Cardiac muscle cell (in vitro differentiated cells and primary cell): Measurements from ENCODE around the gene SLC39A11. TPM values are rescaled to one million over a fixed set of nuclear protein-coding genes. Genes with fewer than 3 reads are reported as not detected.
"Not testable (repeated sequence)": the region's sequence is repeated elsewhere in the genome, so short reads cannot be mapped to it uniquely, and the experiment has no call there.

Experiments
- DNase-seq, 2 donors: peaks; one replicate each; pipeline versions ENCODE4 v3.0.0 to v3.0.0-alpha.2; 2010 to 2017; ENCODE audit warnings: low read depth in 1 of 2, low spot score in 1 of 2
- H3K27ac ChIP-seq: fragments of 200-600 bp; sonication (generic); 2 replicates; pipeline ENCODE4 v1.5.1; 2016
- H3K27me3 ChIP-seq: fragments of 200-600 bp; sonication (generic); 2 replicates; pipeline ENCODE4 v1.6.0; 2016; ENCODE audit warnings: control low read depth
- H3K36me3 ChIP-seq: fragments of 200-600 bp; sonication (generic); 2 replicates; pipeline ENCODE4 v1.5.1; 2016; ENCODE audit warnings: control low read depth
- H3K4me1 ChIP-seq: fragments of 200-600 bp; sonication (generic); 2 replicates; pipeline ENCODE4 v1.8.1; 2017; ENCODE audit warnings: low read depth, mild to moderate bottlenecking, mixed run types
- H3K4me3 ChIP-seq: fragments of 200-600 bp; sonication (generic); 2 replicates; pipeline ENCODE4 v1.5.1; 2016; ENCODE audit warnings: mild to moderate bottlenecking
- H3K9me3 ChIP-seq: fragments of 200-600 bp; sonication (generic); 2 replicates; pipeline ENCODE4 v1.5.1; 2017; ENCODE audit warnings: low read depth, mild to moderate bottlenecking, control low read depth
- CTCF ChIP-seq: IDR thresholded peaks from 2 replicates; pipeline ENCODE4 v1.5.1; 2012; ENCODE audit warnings: low read depth, mild to moderate bottlenecking, low read length
- polyA plus RNA-seq: library from polyadenylated mRNA; unstranded; fragments of >200 nt; fragmentation: Nextera tagmentation; extraction: Ambion mirVana; gene quantifications from 2 replicates; pipeline ENCODE4 v1.2.1, GENCODE V29; 2016
- total RNA-seq: library from RNA; depleted of rRNA; stranded (reverse); fragments of >200 nt; gene quantifications from 2 replicates; pipeline ENCODE4 v1.2.3, GENCODE V29; 2016

Gene SLC39A11
- total and polyA plus RNA-seq, 2 experiments from 2014 or later = 5.9 to 11.7 TPM

GRCh38 chr17:72713701-72714100, 378.8 kb downstream of the SLC39A11 start:
- no peak for DNase-seq
- Histone ChIP-seq H3K27me3 (no peaks in the 10 kb centered on the region), H3K4me3 (no peak overlapping the region), H3K4me1 (no peaks in the 10 kb centered on the region), H3K9me3 (no peaks in the 10 kb centered on the region), H3K36me3 (no peaks in the 10 kb centered on the region), H3K27ac (no peak overlapping the region)
- no peak for TF ChIP-seq CTCF

GRCh38 chr17:72711521-72712310, 380.8 kb downstream of the SLC39A11 start:
- DNase-seq = no peak

GRCh38 chr17:72710834-72711233, 381.7 kb downstream of the SLC39A11 start:
- H3K4me3 ChIP-seq = no peak overlapping the region
- no peaks in the 10 kb centered on the region for H3K27me3 ChIP-seq
- no peak for TF ChIP-seq CTCF
- no peaks in the 10 kb centered on the region for H3K36me3 ChIP-seq
- DNase-seq = no peak
- H3K4me1 ChIP-seq = no peaks in the 10 kb centered on the region
- H3K27ac ChIP-seq = no peak overlapping the region
- H3K9me3 ChIP-seq = no peaks in the 10 kb centered on the region

More at GRCh38 chr17:72711521-72712310, 380.8 kb downstream of the SLC39A11 start:
- Histone ChIP-seq H3K9me3 (no peaks in the 10 kb centered on the region), H3K27ac (no peak overlapping the region), H3K4me3 (no peak overlapping the region), H3K36me3 (no peaks in the 10 kb centered on the region), H3K27me3 (no peaks in the 10 kb centered on the region), H3K4me1 (no peaks in the 10 kb centered on the region)
- TF ChIP-seq CTCF = no peak

GRCh38 chr17:72710202-72710601, 382.3 kb downstream of the SLC39A11 start:
- Histone ChIP-seq H3K4me1 (no peaks in the 10 kb centered on the region), H3K27ac (no peak overlapping the region), H3K9me3 (no peaks in the 10 kb centered on the region), H3K36me3 (no peaks in the 10 kb centered on the region), H3K27me3 (no peaks in the 10 kb centered on the region), H3K4me3 (no peak overlapping the region)
- no peak for DNase-seq
- no peak for TF ChIP-seq CTCF

GRCh38 chr17:72708682-72709081, 383.8 kb downstream of the SLC39A11 start:
- H3K27me3 ChIP-seq, H3K27ac ChIP-seq, H3K4me3 ChIP-seq, H3K4me1 ChIP-seq, H3K9me3 ChIP-seq, DNase-seq, H3K36me3 ChIP-seq: not testable (repeated sequence)

GRCh38 chr17:72707881-72708280, 384.6 kb downstream of the SLC39A11 start:
- Histone ChIP-seq H3K4me3 (no peak overlapping the region), H3K4me1 (no peaks in the 10 kb centered on the region), H3K36me3 (no peaks in the 10 kb centered on the region), H3K27ac (no peak overlapping the region), H3K9me3 (no peaks in the 10 kb centered on the region), H3K27me3 (no peaks in the 10 kb centered on the region)
- DNase-seq = no peak
- TF ChIP-seq CTCF = no peak
